ENCODE measurements around the gene CARD11. TPM values are rescaled to one million over a fixed set of nuclear protein-coding genes. Genes with fewer than 3 reads are reported as not detected.

CARD11 gene
- total RNA-seq, 4 donors from 2014 or later, result 0.24 to 0.38 (median 0.29) TPM; not detected in 1

DNA sequence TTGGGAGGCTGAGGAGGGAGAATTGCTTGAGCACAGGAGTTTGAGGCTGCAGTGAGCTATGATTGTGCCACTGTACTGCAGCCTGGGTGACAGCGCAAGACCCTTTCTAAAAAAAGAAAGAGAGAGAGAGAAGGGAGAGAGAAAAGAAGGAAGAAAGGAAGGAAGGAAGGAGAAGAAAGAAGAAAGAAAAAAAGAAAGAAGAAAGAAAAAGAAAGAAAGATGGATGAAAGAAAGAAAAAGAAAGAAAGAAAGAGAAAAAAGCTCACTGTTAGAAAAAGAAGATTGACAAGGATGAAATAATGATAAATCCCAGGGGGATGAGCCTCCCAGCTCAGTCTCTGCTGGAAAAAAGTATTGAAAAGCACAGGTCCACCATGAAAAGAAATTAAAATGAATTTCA lies 22.8 kb upstream of the CARD11 start:
- WGBS, result 100% methylated on average over 1 of the region's 1 CpG
- Histone ChIP-seq H3K36me3 (no peaks in the 10 kb centered on the region), H3K4me3 (no peak overlapping the region), H3K9me3 (no peaks in the 10 kb centered on the region), H3K4me1 (no peaks in the 10 kb centered on the region), H3K27me3 (peaks cover 22% of the 10 kb centered on the region), H3K27ac (no peak overlapping the region)
- DNase-seq (ENCODE audit: low spot score in 2 of 2), result no peak
- TF ChIP-seq, protein P1, sequence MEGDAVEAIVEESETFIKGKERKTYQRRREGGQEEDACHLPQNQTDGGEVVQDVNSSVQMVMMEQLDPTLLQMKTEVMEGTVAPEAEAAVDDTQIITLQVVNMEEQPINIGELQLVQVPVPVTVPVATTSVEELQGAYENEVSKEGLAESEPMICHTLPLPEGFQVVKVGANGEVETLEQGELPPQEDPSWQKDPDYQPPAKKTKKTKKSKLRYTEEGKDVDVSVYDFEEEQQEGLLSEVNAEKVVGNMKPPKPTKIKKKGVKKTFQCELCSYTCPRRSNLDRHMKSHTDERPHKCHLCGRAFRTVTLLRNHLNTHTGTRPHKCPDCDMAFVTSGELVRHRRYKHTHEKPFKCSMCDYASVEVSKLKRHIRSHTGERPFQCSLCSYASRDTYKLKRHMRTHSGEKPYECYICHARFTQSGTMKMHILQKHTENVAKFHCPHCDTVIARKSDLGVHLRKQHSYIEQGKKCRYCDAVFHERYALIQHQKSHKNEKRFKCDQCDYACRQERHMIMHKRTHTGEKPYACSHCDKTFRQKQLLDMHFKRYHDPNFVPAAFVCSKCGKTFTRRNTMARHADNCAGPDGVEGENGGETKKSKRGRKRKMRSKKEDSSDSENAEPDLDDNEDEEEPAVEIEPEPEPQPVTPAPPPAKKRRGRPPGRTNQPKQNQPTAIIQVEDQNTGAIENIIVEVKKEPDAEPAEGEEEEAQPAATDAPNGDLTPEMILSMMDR (IDR thresholded peaks at IDR 0.05), result no peak
- TF ChIP-seq POLR2AphosphoS5 (IDR thresholded peaks at IDR 0.05) (no peak), EP300 (IDR thresholded peaks at IDR 0.05) (no peak)

DNA sequence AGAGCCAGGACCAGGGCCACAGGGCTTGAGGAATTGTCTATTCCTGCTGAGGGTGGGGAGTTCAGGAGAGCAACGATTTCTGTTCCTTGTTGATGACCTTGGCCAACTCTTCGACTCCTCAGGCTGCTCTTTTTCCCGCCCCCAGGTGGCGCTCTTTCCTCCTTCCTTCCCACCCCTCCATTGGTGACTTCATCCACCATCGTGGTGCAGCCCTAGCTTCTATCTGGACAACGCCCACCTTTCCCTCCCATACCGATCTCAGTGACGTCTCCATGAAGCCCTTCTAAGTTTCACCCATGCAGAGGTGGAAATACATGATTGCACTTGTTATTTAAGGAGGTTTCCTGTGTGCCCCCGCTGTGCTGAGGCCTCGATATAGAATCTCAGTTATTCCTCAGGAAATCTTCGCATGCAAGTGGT lies 22.1 kb upstream of the CARD11 start:
- no peak overlapping the region for H3K4me3 ChIP-seq
- no peak for TF ChIP-seq EP300 (IDR thresholded peaks at IDR 0.05)
- TF ChIP-seq, protein P1 (IDR thresholded peaks at IDR 0.05), result peak in 1 of 2 donors; percentile 39
- H3K27me3 ChIP-seq, result peaks cover 22% of the 10 kb centered on the region
- no peaks in the 10 kb centered on the region for H3K36me3 ChIP-seq
- WGBS, result 52% methylated on average over 11 of the region's 11 CpGs
- no peaks in the 10 kb centered on the region for H3K9me3 ChIP-seq
- no peak for DNase-seq (ENCODE audit: low spot score in 2 of 2)
- H3K4me1 ChIP-seq, result no peaks in the 10 kb centered on the region
- H3K27ac ChIP-seq, result no peak overlapping the region

DNA sequence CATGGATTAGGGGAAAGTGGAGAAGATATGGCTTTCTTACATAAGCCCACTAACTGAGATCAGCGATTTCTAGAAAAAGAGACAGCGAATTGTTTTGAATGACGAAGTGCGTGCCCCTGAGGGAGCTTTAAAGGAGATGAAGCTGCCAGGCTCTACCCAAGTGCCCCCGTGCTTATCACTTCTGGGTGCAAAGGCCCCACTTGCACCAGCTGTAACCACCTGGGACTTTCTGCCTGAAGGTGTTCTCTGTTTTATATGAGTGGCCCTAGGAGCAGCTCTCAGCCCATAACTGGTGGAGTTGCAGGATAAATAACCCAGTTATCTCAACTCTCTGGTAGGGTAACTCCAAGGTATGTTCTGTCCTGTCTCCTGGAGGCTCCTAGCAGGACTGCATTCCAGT lies 20.4 kb upstream of the CARD11 start:
- WGBS, result 85% methylated on average over 5 of the region's 5 CpGs
- H3K9me3 ChIP-seq, result no peaks in the 10 kb centered on the region

DNA sequence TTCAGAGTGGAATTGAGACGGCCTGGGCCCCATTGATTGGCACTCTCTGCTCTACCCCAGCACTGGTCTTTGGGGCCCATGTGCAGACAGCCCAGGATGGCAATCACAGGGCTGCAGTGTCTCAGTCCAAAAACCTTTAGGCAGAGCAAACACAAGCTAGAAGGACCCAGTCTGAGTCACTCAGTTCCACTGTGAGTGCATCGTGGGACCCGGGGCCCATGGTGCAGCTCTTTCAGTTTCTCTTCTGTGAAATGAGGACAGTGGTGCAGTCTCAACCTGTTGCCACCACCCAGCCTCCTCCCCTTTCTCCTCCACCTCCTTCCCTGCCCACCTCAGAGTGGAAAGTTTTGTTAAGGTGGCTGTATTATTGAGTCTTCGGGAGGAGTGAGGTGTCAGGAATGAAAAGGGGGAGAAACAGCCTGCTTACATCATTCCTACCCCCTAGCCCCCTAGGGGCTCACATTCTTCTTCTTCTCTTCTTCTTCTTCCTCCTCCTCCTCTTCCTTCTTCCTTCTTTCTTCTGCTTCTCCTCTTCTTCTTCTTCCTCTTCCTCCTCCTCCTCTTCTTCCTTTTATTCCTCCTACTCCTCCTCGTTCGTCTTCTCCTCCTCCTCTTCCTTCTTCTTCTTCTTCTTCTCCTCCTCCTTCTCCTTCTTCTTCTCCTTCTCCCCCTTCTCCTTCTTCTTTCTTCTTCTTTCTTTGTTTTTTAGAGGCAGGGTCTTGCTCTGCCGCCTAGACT lies 19.5 kb upstream of the CARD11 start:
- peaks cover 22% of the 10 kb centered on the region for H3K27me3 ChIP-seq
- H3K4me3 ChIP-seq, result no peak overlapping the region
- TF ChIP-seq POLR2A (IDR thresholded peaks at IDR 0.05), result no peak
- TF ChIP-seq, protein P1 (IDR thresholded peaks at IDR 0.05), result no peak
- no peak for TF ChIP-seq POLR2AphosphoS5 (IDR thresholded peaks at IDR 0.05)
- TF ChIP-seq EP300 (IDR thresholded peaks at IDR 0.05), result no peak
- H3K9me3 ChIP-seq, result no peaks in the 10 kb centered on the region
- no peak overlapping the region for H3K27ac ChIP-seq
- whole genome bisulfite sequencing, result 57% methylated on average over 7 of the region's 7 CpGs
- no peaks in the 10 kb centered on the region for H3K36me3 ChIP-seq
- no peak for DNase-seq (ENCODE audit: low spot score in 2 of 2)
- no peaks in the 10 kb centered on the region for H3K4me1 ChIP-seq

More for the DNA sequence above, 20.4 kb upstream of the CARD11 start:
- Histone ChIP-seq H3K4me1 (no peaks in the 10 kb centered on the region), H3K27me3 (peaks cover 22% of the 10 kb centered on the region), H3K36me3 (no peaks in the 10 kb centered on the region), H3K4me3 (no peak overlapping the region), H3K27ac (no peak overlapping the region)
- no peak for TF ChIP-seq POLR2AphosphoS5 (IDR thresholded peaks at IDR 0.05)
- TF ChIP-seq, protein P1 (IDR thresholded peaks at IDR 0.05), result no peak
- TF ChIP-seq POLR2A (IDR thresholded peaks at IDR 0.05), result no peak
- TF ChIP-seq EP300 (IDR thresholded peaks at IDR 0.05), result no peak
- no peak for DNase-seq (ENCODE audit: low spot score in 2 of 2)

DNA sequence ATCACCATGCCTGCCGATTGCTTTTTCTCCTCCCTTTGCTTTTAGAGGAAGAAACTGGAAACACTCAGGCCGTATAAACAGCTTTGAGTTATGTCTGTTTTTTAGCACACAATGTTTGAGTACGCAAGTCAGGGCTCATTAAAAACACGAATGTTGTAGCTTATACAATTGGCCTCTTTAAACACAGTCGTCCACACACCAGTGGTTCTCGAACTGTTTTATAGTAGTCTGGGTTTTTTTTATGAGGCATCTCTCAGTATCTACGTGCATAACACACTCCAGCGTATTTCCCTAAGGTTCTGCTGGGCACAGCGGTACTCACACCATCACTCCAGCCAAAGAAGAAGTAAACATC lies 13.4 kb upstream of the CARD11 start:
- no peak for DNase-seq (ENCODE audit: low spot score in 2 of 2)
- H3K27ac ChIP-seq, result no peak overlapping the region
- H3K4me3 ChIP-seq, result no peak overlapping the region
- H3K27me3 ChIP-seq, result peaks cover 26% of the 10 kb centered on the region
- WGBS, result 68% methylated on average over 9 of the region's 9 CpGs
- no peak for TF ChIP-seq POLR2A (IDR thresholded peaks at IDR 0.05)
- no peak for TF ChIP-seq POLR2AphosphoS5 (IDR thresholded peaks at IDR 0.05)
- TF ChIP-seq, protein P1 (IDR thresholded peaks at IDR 0.05), result no peak
- no peak for TF ChIP-seq EP300 (IDR thresholded peaks at IDR 0.05)
- H3K36me3 ChIP-seq, result no peaks in the 10 kb centered on the region
- H3K9me3 ChIP-seq, result peaks cover 3% of the 10 kb centered on the region
- H3K4me1 ChIP-seq, result no peaks in the 10 kb centered on the region

Data from suprapubic skin (tissue), 4 donors.